C4-2B (cell line): ENCODE measurements around the gene CDKAL1.
"Not testable (repeated sequence)": the region's sequence is repeated elsewhere in the genome, so short reads cannot be mapped to it uniquely, and the experiment has no call there.

ENCODE experiments used
- H3K27ac ChIP-seq: fragments of 450-650 bp; 2 replicates; pipeline ENCODE4 v1.5.1; 2017
- CTCF ChIP-seq: fragments of 450-650 bp; conservative IDR thresholded peaks from 2 replicates; pipeline ENCODE4 v1.5.1; 2017; ENCODE audit warnings: mild to moderate bottlenecking
- ZFX ChIP-seq: fragments of 450-650 bp; IDR thresholded peaks from 2 replicates; pipeline ENCODE4 v1.6.1; 2017

The CDKAL1 gene

GRCh38 chr6:20582586-20583443 lies 48.6 kb downstream of the CDKAL1 start:
- no peak overlapping the region for H3K27ac ChIP-seq
- TF ChIP-seq ZFX = no peak
- TF ChIP-seq CTCF = no peak

GRCh38 chr6:20583444-20583800 lies 49.2 kb downstream of the CDKAL1 start:
- no peak overlapping the region for H3K27ac ChIP-seq
- no peak for TF ChIP-seq ZFX
- TF ChIP-seq CTCF = no peak

DNA sequence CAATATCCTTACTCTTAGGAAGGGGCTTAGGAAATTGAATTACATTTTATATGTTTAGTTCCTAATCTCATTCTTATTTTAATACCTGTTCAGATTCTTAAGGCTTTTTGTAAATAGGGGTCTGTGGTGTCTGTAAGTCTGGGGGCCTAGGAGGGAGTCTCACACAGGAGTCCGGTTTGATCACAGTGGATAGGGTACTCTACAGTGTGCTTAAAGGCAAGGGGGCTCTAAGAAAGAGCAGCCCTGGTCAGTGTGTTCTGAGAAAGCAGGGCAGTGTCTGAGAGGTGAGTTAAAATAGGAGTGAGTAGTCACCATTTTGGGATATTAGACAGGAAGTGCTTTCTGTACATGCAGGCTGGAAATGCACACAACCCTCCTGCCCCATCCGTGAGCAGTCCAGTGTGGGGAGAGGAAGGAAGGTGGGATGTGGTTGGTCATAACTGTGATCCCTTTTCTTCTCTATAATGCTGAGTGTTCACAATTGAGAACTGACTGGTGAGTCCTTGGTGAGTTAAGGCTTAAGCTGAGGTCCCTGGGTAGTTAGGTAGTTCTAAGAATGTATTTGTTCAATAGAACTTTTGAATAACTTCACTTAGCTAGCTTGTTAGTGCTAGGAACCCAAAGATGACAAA lies 50.0 kb downstream of the CDKAL1 start:
- TF ChIP-seq CTCF (no peak), ZFX (no peak)
- peak overlapping the region; percentile 7; the same call in 1 of the 2 replicates for H3K27ac ChIP-seq

GRCh38 chr6:20589266-20589665 lies 55.0 kb downstream of the CDKAL1 start:
- H3K27ac ChIP-seq = no peak overlapping the region
- TF ChIP-seq CTCF (no peak), ZFX (no peak)

GRCh38 chr6:20590476-20590875 lies 56.2 kb downstream of the CDKAL1 start:
- H3K27ac ChIP-seq = not testable (repeated sequence)

DNA sequence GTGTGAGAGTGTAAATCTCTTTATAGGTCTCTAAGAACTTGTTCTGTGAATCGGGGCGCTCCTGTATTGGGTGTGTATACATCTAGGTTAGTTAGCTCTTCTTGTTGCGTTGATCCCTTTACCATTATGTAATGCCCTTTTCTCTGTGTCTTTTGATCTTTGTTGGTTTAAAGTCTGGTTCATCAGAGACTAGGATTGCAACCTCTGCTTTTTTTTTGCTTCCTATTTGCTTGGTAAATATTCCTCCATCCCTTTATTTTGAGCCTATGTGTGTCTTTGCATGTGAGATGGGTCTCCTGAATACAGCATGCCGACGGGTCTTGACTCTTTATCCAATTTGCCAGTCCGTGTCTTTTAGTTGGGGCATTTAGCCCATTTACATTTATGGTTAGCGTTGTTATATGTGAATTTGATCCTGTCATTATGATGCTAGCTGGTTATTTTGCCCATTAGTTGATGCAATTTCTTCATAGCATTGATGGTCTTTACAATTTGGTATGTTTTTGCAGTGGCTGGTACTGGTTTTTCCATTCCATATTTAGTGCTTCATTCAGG lies 60.1 kb downstream of the CDKAL1 start:
- H3K27ac ChIP-seq = not testable (repeated sequence)

GRCh38 chr6:20599302-20600051 lies 65.2 kb downstream of the CDKAL1 start:
- H3K27ac ChIP-seq = no peak overlapping the region
- TF ChIP-seq ZFX = no peak
- no peak for TF ChIP-seq CTCF

- TF ChIP-seq CTCF = no peak
- TF ChIP-seq ZFX = no peak
- H3K27ac ChIP-seq = no peak overlapping the region
Observed at GRCh38 chr6:20600831-20601230, 66.6 kb downstream of the CDKAL1 start.
